Cardiac muscle cell (in vitro differentiated cells and primary cell): ENCODE results near the gene CBX7. TPM values are rescaled to one million over a fixed set of nuclear protein-coding genes. Genes with fewer than 3 reads are reported as not detected.

Source experiments
- DNase-seq, 2 donors: peaks; one replicate each; pipeline versions ENCODE4 v3.0.0 to v3.0.0-alpha.2; 2010 to 2017; ENCODE audit warnings: low read depth in 1 of 2, low spot score in 1 of 2
- H3K27ac ChIP-seq: fragments of 200-600 bp; sonication (generic); 2 replicates; pipeline ENCODE4 v1.5.1; 2016
- H3K27me3 ChIP-seq: fragments of 200-600 bp; sonication (generic); 2 replicates; pipeline ENCODE4 v1.6.0; 2016; ENCODE audit warnings: control low read depth
- H3K36me3 ChIP-seq: fragments of 200-600 bp; sonication (generic); 2 replicates; pipeline ENCODE4 v1.5.1; 2016; ENCODE audit warnings: control low read depth
- H3K4me1 ChIP-seq: fragments of 200-600 bp; sonication (generic); 2 replicates; pipeline ENCODE4 v1.8.1; 2017; ENCODE audit warnings: low read depth, mild to moderate bottlenecking, mixed run types
- H3K4me3 ChIP-seq: fragments of 200-600 bp; sonication (generic); 2 replicates; pipeline ENCODE4 v1.5.1; 2016; ENCODE audit warnings: mild to moderate bottlenecking
- H3K9me3 ChIP-seq: fragments of 200-600 bp; sonication (generic); 2 replicates; pipeline ENCODE4 v1.5.1; 2017; ENCODE audit warnings: low read depth, mild to moderate bottlenecking, control low read depth
- CTCF ChIP-seq: IDR thresholded peaks from 2 replicates; pipeline ENCODE4 v1.5.1; 2012; ENCODE audit warnings: low read depth, mild to moderate bottlenecking, low read length
- polyA plus RNA-seq: library from polyadenylated mRNA; unstranded; fragments of >200 nt; fragmentation: Nextera tagmentation; extraction: Ambion mirVana; gene quantifications from 2 replicates; pipeline ENCODE4 v1.2.1, GENCODE V29; 2016
- total RNA-seq: library from RNA; depleted of rRNA; stranded (reverse); fragments of >200 nt; gene quantifications from 2 replicates; pipeline ENCODE4 v1.2.3, GENCODE V29; 2016

CBX7 gene
- total and polyA plus RNA-seq, 2 experiments from 2014 or later = 10.2 to 31.3 TPM

GRCh38 chr22:39132871-39133524, 19.5 kb downstream of the CBX7 start:
- Histone ChIP-seq H3K36me3 (no peaks in the 10 kb centered on the region), H3K27me3 (no peaks in the 10 kb centered on the region), H3K27ac (no peak overlapping the region), H3K4me1 (peaks cover 14% of the 10 kb centered on the region), H3K4me3 (no peak overlapping the region), H3K9me3 (no peaks in the 10 kb centered on the region)
- TF ChIP-seq CTCF = no peak
- DNase-seq = no peak

- no peaks in the 10 kb centered on the region for H3K27me3 ChIP-seq
- H3K9me3 ChIP-seq = no peaks in the 10 kb centered on the region
- no peak for DNase-seq
- peaks cover 14% of the 10 kb centered on the region for H3K4me1 ChIP-seq
- no peak overlapping the region for H3K27ac ChIP-seq
- H3K36me3 ChIP-seq = no peaks in the 10 kb centered on the region
- TF ChIP-seq CTCF = no peak
- H3K4me3 ChIP-seq = no peak overlapping the region
These were observed 20.2 kb downstream of the CBX7 start for GRCh38 chr22:39132281-39132680.

- DNase-seq = peak in 1 of 2 donors; percentile 58
- Histone ChIP-seq H3K36me3 (no peaks in the 10 kb centered on the region), H3K4me3 (no peak overlapping the region), H3K4me1 (peaks cover 18% of the 10 kb centered on the region), H3K27ac (peak overlapping the region; percentile 73), H3K27me3 (no peaks in the 10 kb centered on the region), H3K9me3 (no peaks in the 10 kb centered on the region)
- no peak for TF ChIP-seq CTCF
These were observed 21.3 kb downstream of the CBX7 start for GRCh38 chr22:39130892-39131855.

GRCh38 chr22:39130152-39130704, 22.3 kb downstream of the CBX7 start:
- no peak for TF ChIP-seq CTCF
- DNase-seq = no peak
- H3K27ac ChIP-seq = peak overlapping the region; percentile 73
- no peaks in the 10 kb centered on the region for H3K27me3 ChIP-seq
- no peak overlapping the region for H3K4me3 ChIP-seq
- peaks cover 18% of the 10 kb centered on the region for H3K4me1 ChIP-seq
- no peaks in the 10 kb centered on the region for H3K9me3 ChIP-seq
- H3K36me3 ChIP-seq = no peaks in the 10 kb centered on the region

- DNase-seq = no peak
- TF ChIP-seq CTCF = no peak
- H3K4me1 ChIP-seq = peaks cover 18% of the 10 kb centered on the region
- H3K36me3 ChIP-seq = no peaks in the 10 kb centered on the region
- H3K4me3 ChIP-seq = no peak overlapping the region
- no peaks in the 10 kb centered on the region for H3K9me3 ChIP-seq
- H3K27me3 ChIP-seq = no peaks in the 10 kb centered on the region
- H3K27ac ChIP-seq = peak overlapping the region; percentile 73
These were observed 22.7 kb downstream of the CBX7 start for GRCh38 chr22:39129746-39130145.
